Lung (tissue), 12 donors: Measurements from ENCODE around the gene EXOC2. TPM values are rescaled to one million over a fixed set of nuclear protein-coding genes. Genes with fewer than 3 reads are reported as not detected.

Source experiments
- ATAC-seq: fragments of 200-7000 bp; cut with Tn5 transposase; one replicate; pipeline ENCODE4 v1.9.1; 2020; ENCODE audit warnings: moderate number of reproducible peaks; ENCODE audit not compliant: insufficient read depth, low FRiP score
- DNase-seq, 3 donors: peaks; one replicate each; pipeline ENCODE4 v3.0.0-alpha.2; 2013 to 2017
- H3K27ac ChIP-seq, 2 donors: one replicate each; pipeline ENCODE4 v1.5.1; 2013; ENCODE audit warnings: mild to moderate bottlenecking in 2 of 2, moderate library complexity in 2 of 2, control low read depth in 1 of 2, inconsistent platforms in 1 of 2, low read depth in 1 of 2, low read length in 1 of 2
- H3K27me3 ChIP-seq, 3 donors: one replicate each; pipeline ENCODE4 v1.5.1; 2013; ENCODE audit warnings: low read length in 2 of 3; ENCODE audit not compliant: control insufficient read depth in 3 of 3, insufficient read depth in 3 of 3
- H3K36me3 ChIP-seq, 4 donors: one replicate each; pipeline ENCODE4 v1.5.1; 2013; ENCODE audit warnings: low read length in 4 of 4, mild to moderate bottlenecking in 1 of 4, moderate library complexity in 1 of 4; ENCODE audit not compliant: control insufficient read depth in 4 of 4, insufficient read depth in 4 of 4
- H3K4me1 ChIP-seq, 5 donors: one replicate each; pipeline ENCODE4 v1.5.1; 2013; ENCODE audit warnings: low read length in 5 of 5, mild to moderate bottlenecking in 2 of 5, moderate library complexity in 1 of 5; ENCODE audit not compliant: control insufficient read depth in 5 of 5, insufficient read depth in 5 of 5
- H3K4me3 ChIP-seq: one replicate; pipeline ENCODE4 v1.5.1; 2013; ENCODE audit warnings: mild to moderate bottlenecking, control low read depth, moderate library complexity
- H3K9ac ChIP-seq, 2 donors: one replicate each; pipeline ENCODE4 v1.5.1; 2013; ENCODE audit warnings: low read length in 2 of 2, control low read depth in 1 of 2; ENCODE audit not compliant: insufficient read depth in 1 of 2
- H3K9me3 ChIP-seq, 4 donors: one replicate each; pipeline ENCODE4 v1.5.1; 2013; ENCODE audit warnings: low read length in 3 of 4, mild to moderate bottlenecking in 1 of 4, moderate library complexity in 1 of 4; ENCODE audit not compliant: control insufficient read depth in 4 of 4, insufficient read depth in 3 of 4
- WGBS, 2 donors: extraction: QIAGEN DNeasy Blood & Tissue Kit; methylation state at CpG; one replicate each; pipeline ENCODE4 v1.1.7; 2013; 5-methylcytosine and 5-hydroxymethylcytosine counted together
- polyA plus RNA-seq, 2 donors: library from polyadenylated mRNA; stranded (reverse); fragments of 200-250 nt; gene quantifications; one replicate each; pipeline ENCODE4 v1.2.1, GENCODE V29; 2013
- total RNA-seq, 2 donors: library from RNA; depleted of rRNA in 1 of 2; stranded (reverse); fragments of >200 nt in 1 of 2; gene quantifications; one replicate each; pipeline ENCODE4 v1.2.1, GENCODE V29; 2014 to 2021
- TF ChIP-seq, protein P1 (sequence below): IDR thresholded peaks from 2 replicates; pipeline ENCODE4 v1.5.1; 2012; ENCODE audit warnings: mild to moderate bottlenecking; ENCODE audit errors: control extremely low read depth, extremely low read depth
- donor health status: control.
- donor health status: control.
- donor health status: Bipolar disorder and iron deficiency.
- donor health status: healthy.
- donor health status: DM: yes; HTN: yes; CAD: no.

The EXOC2 gene
- total and polyA plus RNA-seq, 4 donors, result 6.3 to 33.0 (median 12.8) TPM

DNA sequence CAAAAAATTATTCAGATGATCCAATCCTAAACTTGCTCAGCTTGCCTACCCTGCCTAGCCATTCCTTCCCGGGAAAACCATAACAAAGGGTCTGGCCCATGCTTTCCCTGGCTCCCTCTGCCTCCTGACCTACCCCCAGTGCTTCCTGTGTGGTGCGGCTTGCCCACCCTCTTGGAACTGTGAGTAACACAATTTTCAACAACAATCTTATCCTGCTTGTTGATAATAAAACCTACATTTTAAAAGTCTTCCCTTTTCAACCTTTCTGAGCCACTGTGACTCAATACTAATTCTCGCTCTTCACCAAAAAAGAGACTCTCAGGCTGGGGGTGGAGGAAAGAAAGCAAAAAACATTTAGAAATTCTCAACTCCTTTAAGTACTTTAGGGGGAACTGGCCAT lies 18.0 kb downstream of the EXOC2 start:
- H3K4me3 ChIP-seq, result no peak overlapping the region
- DNase-seq (no peak), ATAC-seq (no peak)
- no peak overlapping the region for H3K9ac ChIP-seq
- no peak overlapping the region for H3K27ac ChIP-seq
- H3K27me3 ChIP-seq, result no peaks in the 10 kb centered on the region
- H3K9me3 ChIP-seq, result no peaks in the 10 kb centered on the region
- TF ChIP-seq, protein P1, sequence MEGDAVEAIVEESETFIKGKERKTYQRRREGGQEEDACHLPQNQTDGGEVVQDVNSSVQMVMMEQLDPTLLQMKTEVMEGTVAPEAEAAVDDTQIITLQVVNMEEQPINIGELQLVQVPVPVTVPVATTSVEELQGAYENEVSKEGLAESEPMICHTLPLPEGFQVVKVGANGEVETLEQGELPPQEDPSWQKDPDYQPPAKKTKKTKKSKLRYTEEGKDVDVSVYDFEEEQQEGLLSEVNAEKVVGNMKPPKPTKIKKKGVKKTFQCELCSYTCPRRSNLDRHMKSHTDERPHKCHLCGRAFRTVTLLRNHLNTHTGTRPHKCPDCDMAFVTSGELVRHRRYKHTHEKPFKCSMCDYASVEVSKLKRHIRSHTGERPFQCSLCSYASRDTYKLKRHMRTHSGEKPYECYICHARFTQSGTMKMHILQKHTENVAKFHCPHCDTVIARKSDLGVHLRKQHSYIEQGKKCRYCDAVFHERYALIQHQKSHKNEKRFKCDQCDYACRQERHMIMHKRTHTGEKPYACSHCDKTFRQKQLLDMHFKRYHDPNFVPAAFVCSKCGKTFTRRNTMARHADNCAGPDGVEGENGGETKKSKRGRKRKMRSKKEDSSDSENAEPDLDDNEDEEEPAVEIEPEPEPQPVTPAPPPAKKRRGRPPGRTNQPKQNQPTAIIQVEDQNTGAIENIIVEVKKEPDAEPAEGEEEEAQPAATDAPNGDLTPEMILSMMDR, result no peak
- peaks cover 0 to 3% (median 0%) of the 10 kb centered on the region in 4 donors for H3K36me3 ChIP-seq
- 66 to 80% methylated on average over 3 of the region's 3 CpGs for WGBS, 2 donors
- peaks cover 0 to 35% (median 4%) of the 10 kb centered on the region in 5 donors for H3K4me1 ChIP-seq

DNA sequence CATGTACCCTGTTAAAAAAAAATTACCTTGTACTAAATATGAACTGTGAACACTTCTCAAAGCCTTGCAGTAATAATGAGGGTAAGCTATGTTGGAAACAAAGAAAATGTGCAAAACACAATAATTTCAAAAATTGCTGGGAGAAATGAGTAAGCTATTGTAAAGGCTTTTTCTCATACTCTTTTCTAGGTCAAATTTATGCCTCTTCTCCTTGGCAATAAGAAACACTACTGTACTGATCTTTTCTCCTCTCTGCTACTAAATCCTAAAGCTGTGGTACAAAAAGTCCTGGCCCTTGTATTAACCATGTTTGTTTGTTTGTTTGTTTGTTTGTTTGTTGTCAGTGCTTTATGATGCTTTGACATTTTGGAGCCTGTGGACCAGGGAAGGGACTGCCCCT lies 18.5 kb downstream of the EXOC2 start:
- no peak for DNase-seq
- Histone ChIP-seq H3K36me3 (peaks cover 0 to 3% (median 0%) of the 10 kb centered on the region in 4 donors), H3K9me3 (no peaks in the 10 kb centered on the region), H3K9ac (no peak overlapping the region), H3K4me1 (peaks cover 0 to 29% (median 4%) of the 10 kb centered on the region in 5 donors), H3K27ac (no peak overlapping the region), H3K4me3 (no peak overlapping the region), H3K27me3 (no peaks in the 10 kb centered on the region)
- ATAC-seq, result no peak
- TF ChIP-seq, protein P1, result no peak

DNA sequence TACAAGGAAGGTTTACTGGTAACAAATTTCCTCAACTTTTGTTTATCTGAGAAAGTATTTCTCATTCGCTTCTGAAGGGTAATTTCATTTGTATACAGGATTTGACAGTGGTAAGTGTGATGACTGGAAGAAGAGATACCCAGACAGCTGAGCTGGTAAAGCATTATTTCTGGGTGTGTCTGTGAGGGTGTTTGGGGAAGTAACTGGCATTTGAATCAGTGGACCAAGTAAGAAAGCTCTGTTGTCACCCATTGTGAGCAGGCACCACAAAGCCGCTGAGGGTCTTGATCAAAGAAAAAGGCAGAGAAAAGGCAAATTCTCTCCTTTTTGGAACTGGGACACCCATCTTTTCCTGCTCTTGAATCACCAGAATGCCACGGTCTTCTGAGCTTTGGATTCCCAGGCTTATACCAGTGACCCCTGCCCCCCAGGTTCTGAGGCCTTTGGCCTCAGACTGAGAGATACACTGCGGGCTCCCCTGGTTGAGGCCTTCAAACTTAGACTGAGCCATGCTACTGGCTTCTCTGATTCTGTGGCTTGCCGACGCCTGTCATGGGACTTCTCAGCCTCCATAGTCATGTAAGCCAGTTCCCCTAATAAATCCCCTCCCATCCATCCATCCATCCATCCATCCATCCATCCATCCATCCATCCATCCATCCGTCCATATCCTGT lies 25.5 kb downstream of the EXOC2 start:
- Histone ChIP-seq H3K9me3 (peaks cover 0 to 2% (median 0%) of the 10 kb centered on the region in 4 donors), H3K9ac (no peak overlapping the region), H3K36me3 (peaks cover 0 to 3% (median 0%) of the 10 kb centered on the region in 4 donors), H3K4me1 (no peaks in the 10 kb centered on the region), H3K4me3 (no peak overlapping the region), H3K27ac (no peak overlapping the region), H3K27me3 (no peaks in the 10 kb centered on the region)
- ATAC-seq, result no peak
- 93 to 96% methylated on average over 1 to 7 of the region's 7 CpGs for WGBS, 2 donors
- TF ChIP-seq, protein P1, result no peak
- no peak for DNase-seq
